HepG2 (cell line): Measurements from ENCODE around the gene RIPOR3. TPM values are rescaled to one million over a fixed set of nuclear protein-coding genes. Genes with fewer than 3 reads are reported as not detected.
A peak's percentile ranks its signal among the peaks of the same experiment; 100 is the strongest.

Experiments
- ATF5 ChIP-seq: sonication (generic); formaldehyde crosslinking; IDR thresholded peaks from 2 replicates; pipeline ENCODE4 v1.4.0; 2020; ENCODE audit warnings: mild to moderate bottlenecking, low read depth, missing genetic modification reagents
- BCL6 ChIP-seq: IDR thresholded peaks from 2 replicates; pipeline ENCODE4 v1.6.1; 2016; ENCODE audit warnings: missing genetic modification reagents, missing compliant biosample characterization
- CENPT ChIP-seq: sonication (generic); formaldehyde crosslinking; IDR thresholded peaks from 2 replicates; pipeline ENCODE4 v1.8.0; 2022; ENCODE audit warnings: low read depth, mild to moderate bottlenecking, moderate library complexity, missing genetic modification reagents
- NAIF1 ChIP-seq: sonication (generic); formaldehyde crosslinking; IDR thresholded peaks from 2 replicates; pipeline ENCODE4 v1.5.0; 2020; ENCODE audit warnings: mild to moderate bottlenecking, missing genetic modification reagents, borderline replicate concordance
- SRF ChIP-seq: IDR thresholded peaks from 2 replicates; pipeline ENCODE4 v1.6.1; 2011; ENCODE audit warnings: mild to moderate bottlenecking, low read depth, low read length, moderate library complexity
- ZFYVE20 ChIP-seq: sonication (generic); formaldehyde crosslinking; IDR thresholded peaks from 2 replicates; pipeline ENCODE4 v1.8.0; 2023; ENCODE audit warnings: low read depth, mild to moderate bottlenecking, moderate library complexity, missing genetic modification reagents, borderline replicate concordance
- ZNF281 ChIP-seq: sonication (generic); formaldehyde crosslinking; IDR thresholded peaks from 2 replicates; pipeline ENCODE4 v1.4.0; 2020; ENCODE audit warnings: missing genetic modification reagents, borderline replicate concordance
- ZNF282 ChIP-seq: fragments of 450-650 bp; IDR thresholded peaks from 2 replicates; pipeline ENCODE4 v1.6.1; 2018; ENCODE audit not compliant: partially characterized antibody
- ZNF512B ChIP-seq: sonication (generic); formaldehyde crosslinking; IDR thresholded peaks from 2 replicates; pipeline ENCODE4 v1.5.1; 2020; ENCODE audit warnings: missing genetic modification reagents, mild to moderate bottlenecking, borderline replicate concordance
- ZNF782 ChIP-seq: sonication (generic); formaldehyde crosslinking; IDR thresholded peaks from 2 replicates; pipeline ENCODE4 v1.4.0; 2020; ENCODE audit warnings: missing genetic modification reagents, mild to moderate bottlenecking, borderline replicate concordance
- polyA plus RNA-seq, 8 experiments: library from polyadenylated mRNA; depleted of rRNA in 3 of 8; stranded (reverse) in 7 of 8; unstranded in 1 of 8; fragments of >200 nt; fragmentation: Illumina TruSeq in 4 of 8; extraction: Trizol in 4 of 8; gene quantifications; 2 replicates each; pipeline versions ENCODE4 v1.2.1 to v1.2.3, GENCODE V29; 2011 to 2016; ENCODE audit warnings: low read depth in 4 of 8, missing spikeins in 1 of 8, mixed read lengths in 1 of 8; ENCODE audit not compliant: insufficient read depth in 1 of 8
- total RNA-seq, 5 experiments: library from RNA; depleted of rRNA; stranded (reverse); fragments of >200 nt; fragmentation: Illumina TruSeq; extraction: Trizol; gene quantifications; 2 replicates each; pipeline ENCODE4 v1.2.3, GENCODE V29; 2016; ENCODE audit warnings: low read depth in 1 of 5
- TF ChIP-seq, protein P1 (sequence below): sonication (generic); IDR thresholded peaks from 2 replicates; pipeline ENCODE4 v1.6.1; 2016; ENCODE audit warnings: low read depth, borderline replicate concordance
- TF ChIP-seq, protein P2 (sequence below): sonication (generic); formaldehyde crosslinking; IDR thresholded peaks from 2 replicates; pipeline ENCODE4 v1.4.0; 2020; ENCODE audit warnings: missing genetic modification reagents, mild to moderate bottlenecking, borderline replicate concordance
- TF ChIP-seq, protein P3 (sequence below): sonication (generic); formaldehyde crosslinking; IDR thresholded peaks from 2 replicates; pipeline ENCODE4 v1.4.0; 2020; ENCODE audit warnings: missing genetic modification reagents, mild to moderate bottlenecking, borderline replicate concordance

Gene RIPOR3
- total and polyA plus RNA-seq, 2 of the 13 experiments (the other 11 are each of a cell fraction or from before 2014, with no cell fraction given), result 0.18 TPM; not detected in 1

GRCh38 chr20:50575865-50576720 is 115.2 kb downstream of the RIPOR3 start (continued):
- TF ChIP-seq, protein P1, sequence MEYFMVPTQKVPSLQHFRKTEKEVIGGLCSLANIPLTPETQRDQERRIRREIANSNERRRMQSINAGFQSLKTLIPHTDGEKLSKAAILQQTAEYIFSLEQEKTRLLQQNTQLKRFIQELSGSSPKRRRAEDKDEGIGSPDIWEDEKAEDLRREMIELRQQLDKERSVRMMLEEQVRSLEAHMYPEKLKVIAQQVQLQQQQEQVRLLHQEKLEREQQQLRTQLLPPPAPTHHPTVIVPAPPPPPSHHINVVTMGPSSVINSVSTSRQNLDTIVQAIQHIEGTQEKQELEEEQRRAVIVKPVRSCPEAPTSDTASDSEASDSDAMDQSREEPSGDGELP, result no peak
- no peak for TF ChIP-seq ZFYVE20 (CRISPR knock-in tag)
- TF ChIP-seq, protein P2, sequence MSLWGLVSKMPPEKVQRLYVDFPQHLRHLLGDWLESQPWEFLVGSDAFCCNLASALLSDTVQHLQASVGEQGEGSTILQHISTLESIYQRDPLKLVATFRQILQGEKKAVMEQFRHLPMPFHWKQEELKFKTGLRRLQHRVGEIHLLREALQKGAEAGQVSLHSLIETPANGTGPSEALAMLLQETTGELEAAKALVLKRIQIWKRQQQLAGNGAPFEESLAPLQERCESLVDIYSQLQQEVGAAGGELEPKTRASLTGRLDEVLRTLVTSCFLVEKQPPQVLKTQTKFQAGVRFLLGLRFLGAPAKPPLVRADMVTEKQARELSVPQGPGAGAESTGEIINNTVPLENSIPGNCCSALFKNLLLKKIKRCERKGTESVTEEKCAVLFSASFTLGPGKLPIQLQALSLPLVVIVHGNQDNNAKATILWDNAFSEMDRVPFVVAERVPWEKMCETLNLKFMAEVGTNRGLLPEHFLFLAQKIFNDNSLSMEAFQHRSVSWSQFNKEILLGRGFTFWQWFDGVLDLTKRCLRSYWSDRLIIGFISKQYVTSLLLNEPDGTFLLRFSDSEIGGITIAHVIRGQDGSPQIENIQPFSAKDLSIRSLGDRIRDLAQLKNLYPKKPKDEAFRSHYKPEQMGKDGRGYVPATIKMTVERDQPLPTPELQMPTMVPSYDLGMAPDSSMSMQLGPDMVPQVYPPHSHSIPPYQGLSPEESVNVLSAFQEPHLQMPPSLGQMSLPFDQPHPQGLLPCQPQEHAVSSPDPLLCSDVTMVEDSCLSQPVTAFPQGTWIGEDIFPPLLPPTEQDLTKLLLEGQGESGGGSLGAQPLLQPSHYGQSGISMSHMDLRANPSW (CRISPR knock-in tag), result no peak
- no peak for TF ChIP-seq CENPT (CRISPR knock-in tag)
- TF ChIP-seq ZNF281 (CRISPR knock-in tag), result no peak
- TF ChIP-seq ZNF782 (CRISPR knock-in tag), result no peak
- 0 out of 2 replicates have a peak, but pooled peaks have one; percentile 11 for TF ChIP-seq BCL6 (CRISPR knock-in tag)
- TF ChIP-seq SRF, result no peak
- TF ChIP-seq NAIF1 (CRISPR knock-in tag), result no peak
- no peak for TF ChIP-seq ZNF282
- no peak for TF ChIP-seq ATF5 (CRISPR knock-in tag)
- TF ChIP-seq ZNF512B (CRISPR knock-in tag), result no peak
- TF ChIP-seq, protein P3, sequence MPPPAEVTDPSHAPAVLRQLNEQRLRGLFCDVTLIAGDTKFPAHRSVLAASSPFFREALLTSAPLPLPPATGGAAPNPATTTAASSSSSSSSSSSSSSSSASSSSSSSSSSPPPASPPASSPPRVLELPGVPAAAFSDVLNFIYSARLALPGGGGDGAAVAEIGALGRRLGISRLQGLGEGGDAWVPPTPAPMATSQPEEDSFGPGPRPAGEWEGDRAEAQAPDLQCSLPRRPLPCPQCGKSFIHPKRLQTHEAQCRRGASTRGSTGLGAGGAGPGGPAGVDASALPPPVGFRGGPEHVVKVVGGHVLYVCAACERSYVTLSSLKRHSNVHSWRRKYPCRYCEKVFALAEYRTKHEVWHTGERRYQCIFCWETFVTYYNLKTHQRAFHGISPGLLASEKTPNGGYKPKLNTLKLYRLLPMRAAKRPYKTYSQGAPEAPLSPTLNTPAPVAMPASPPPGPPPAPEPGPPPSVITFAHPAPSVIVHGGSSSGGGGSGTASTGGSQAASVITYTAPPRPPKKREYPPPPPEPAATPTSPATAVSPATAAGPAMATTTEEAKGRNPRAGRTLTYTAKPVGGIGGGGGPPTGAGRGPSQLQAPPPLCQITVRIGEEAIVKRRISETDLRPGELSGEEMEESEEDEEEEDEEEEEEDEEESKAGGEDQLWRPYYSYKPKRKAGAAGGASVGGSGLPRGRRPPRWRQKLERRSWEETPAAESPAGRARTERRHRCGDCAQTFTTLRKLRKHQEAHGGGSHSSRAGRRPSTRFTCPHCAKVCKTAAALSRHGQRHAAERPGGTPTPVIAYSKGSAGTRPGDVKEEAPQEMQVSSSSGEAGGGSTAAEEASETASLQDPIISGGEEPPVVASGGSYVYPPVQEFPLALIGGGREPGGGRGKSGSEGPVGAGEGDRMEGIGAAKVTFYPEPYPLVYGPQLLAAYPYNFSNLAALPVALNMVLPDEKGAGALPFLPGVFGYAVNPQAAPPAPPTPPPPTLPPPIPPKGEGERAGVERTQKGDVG (CRISPR knock-in tag), result no peak
